Suppressor macrophage (primary cell): ENCODE measurements around the gene HMGN1.
"Not testable (repeated sequence)": the region's sequence is repeated elsewhere in the genome, so short reads cannot be mapped to it uniquely, and the experiment has no call there.

Experiments
- DNase-seq, 4 experiments: peaks; one replicate each; pipeline ENCODE4 v3.0.0-alpha.2; 2020 to 2022
- total RNA-seq, 17 experiments: gene quantifications; one replicate each; lab custom pipeline; 2026; ENCODE audit warnings: mixed read lengths in 6 of 17, inconsistent platforms in 3 of 17; lab: John Stamatoyannopoulos, UW

HMGN1 gene, protein sequence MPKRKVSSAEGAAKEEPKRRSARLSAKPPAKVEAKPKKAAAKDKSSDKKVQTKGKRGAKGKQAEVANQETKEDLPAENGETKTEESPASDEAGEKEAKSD
- 60.3 to 184 (median 110) reads per million in 17 experiments for total RNA-seq

DNA sequence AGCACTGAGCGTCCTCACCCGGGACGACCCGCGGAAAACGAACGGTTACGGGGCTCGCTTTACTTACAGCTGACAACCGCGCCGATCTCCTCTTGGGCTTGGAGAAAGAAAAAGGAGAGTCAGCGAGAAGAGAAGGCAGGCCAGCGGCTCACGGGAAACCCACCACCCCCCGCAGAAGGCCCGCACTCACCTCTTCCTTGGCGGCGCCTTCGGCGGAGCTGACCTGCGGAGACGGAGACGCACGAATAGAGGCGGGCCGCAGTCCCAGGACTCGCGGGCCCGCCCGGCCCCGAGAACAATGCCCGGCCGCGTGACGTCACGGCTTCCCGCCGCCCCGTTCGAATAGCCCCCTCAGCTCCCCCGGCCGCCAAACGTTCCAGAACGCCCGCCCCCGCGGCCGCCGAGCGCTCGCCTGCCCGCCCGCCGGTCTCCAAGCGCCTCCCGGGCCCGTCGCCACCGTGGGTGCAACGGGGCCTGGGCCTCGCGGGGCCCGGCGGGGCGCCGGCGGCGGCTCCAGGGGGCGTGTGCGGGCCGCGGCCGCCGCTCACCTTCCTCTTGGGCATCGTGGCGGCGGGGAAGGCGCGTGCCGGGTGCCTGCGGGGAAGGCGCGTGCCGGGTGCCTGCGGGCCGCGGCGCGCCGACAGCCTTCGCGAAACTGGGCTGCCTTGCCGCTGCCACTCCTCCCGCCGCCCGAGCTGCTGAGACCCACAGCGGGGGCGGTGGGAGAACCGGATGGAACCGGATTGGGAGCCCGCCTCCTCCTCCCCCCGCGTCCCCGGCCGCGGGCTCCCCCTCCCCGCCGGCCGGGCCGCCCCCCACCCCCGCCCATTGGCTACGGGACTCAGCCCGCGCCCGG, at the start of gene HMGN1:
Gene HMGN1, minus strand, starts transcription at position 734 of the 856 bp plus-strand sequence. Its CDS starts 171 bp downstream, at position 563.
- peak; percentile 88 to 94 (median 92) for DNase-seq

DNA sequence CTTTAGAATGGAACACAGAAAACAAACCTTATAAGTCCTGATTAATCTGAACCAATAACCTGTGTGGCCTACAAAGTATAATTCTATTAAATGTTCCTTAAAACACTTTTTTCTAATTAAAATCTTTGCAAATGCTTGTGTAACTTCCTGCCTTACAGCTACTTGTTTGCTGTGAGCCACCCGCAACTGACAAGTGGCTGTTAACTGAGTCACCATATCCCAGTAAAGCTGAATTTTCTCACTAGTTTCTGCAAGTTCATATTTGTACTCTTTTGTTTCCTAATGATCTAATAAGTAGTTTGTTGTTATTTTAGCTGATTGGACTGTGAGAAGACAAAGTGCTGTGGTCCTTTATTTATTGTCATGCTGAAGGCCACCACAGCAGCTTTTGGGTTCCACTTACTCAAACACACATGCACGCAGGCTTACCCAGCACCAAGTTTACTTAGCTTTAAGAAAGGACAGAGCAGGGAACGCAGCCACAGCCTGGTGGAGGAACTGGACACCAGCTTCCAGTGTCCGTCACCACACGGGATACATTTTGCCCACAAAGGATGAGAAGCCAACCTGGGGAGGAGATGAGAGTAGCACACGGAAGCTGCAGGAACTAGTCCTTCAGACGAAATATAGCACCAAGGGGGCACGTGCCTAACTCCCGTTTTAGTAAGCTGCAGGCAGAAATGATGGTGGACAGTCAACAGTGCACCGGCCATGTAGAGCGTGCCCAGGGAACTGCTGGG, 48.9 kb upstream of the HMGN1 start:
- peak; percentile 33 to 70 (median 60) for DNase-seq

DNA sequence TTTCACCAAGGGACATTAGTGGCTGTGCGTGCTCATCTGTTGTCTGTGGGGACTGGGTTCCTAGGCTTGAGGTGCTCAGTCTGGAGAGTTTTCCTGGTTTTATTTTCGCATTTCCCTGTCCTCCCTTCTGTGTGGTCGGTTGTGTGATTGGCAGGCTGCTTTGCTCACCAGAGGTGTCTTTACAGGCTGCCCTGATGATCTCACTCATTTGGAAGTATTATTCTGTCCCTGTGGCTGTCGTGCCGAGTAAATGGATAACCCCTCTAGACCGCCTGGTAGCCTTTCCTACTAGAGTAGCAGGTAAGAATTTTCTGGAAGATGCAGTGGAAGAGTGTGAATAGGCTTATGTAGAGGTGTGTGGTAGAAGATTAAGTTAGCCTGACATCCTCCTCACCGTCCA, 44.1 kb upstream of the HMGN1 start:
- no peak for DNase-seq

DNA sequence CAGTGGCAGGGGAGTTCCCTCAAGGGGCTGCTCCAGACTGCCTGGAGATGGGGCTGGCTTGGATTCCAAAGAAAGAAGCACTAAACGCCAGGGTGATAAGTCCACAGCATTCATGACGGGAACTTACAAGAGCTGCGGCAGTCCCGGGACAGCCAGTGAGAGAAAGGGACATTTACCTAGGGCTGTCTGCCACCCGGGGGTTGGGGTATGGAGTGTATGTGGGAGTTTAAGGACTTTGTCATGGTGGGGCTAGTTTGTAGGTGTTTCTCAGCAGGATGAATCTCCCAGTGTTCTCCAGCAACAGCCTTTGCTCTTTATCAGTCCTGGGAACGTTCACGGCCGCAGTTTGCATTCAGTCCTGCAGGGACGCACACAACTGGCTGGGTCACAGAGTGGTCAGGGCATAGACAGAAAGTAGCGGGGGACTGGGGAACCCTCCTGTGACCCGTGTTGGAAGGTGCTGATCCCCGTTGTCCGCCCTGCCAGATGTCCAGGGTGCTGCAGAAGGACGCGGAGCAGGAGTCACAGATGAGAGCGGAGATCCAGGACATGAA, 41.4 kb upstream of the HMGN1 start:
- DNase-seq: no peak

DNA sequence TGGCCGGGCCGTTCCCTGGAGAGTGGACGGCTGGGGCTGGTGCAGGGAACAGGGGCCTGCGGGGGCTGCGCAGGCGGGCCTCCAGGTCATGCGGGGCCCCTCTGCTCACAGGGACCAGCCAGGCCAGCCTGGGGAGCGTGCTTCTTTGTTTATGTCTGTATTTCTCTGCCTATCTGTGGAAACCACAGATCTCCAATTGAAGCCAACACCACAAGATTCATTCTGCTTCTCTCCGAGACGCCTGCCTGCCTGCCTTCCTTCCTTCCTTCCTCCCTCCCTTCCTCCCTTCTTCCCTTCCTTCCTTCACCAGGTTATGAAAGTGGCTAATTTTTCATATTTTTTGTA, 39.9 kb upstream of the HMGN1 start:
- no peak for DNase-seq

DNA sequence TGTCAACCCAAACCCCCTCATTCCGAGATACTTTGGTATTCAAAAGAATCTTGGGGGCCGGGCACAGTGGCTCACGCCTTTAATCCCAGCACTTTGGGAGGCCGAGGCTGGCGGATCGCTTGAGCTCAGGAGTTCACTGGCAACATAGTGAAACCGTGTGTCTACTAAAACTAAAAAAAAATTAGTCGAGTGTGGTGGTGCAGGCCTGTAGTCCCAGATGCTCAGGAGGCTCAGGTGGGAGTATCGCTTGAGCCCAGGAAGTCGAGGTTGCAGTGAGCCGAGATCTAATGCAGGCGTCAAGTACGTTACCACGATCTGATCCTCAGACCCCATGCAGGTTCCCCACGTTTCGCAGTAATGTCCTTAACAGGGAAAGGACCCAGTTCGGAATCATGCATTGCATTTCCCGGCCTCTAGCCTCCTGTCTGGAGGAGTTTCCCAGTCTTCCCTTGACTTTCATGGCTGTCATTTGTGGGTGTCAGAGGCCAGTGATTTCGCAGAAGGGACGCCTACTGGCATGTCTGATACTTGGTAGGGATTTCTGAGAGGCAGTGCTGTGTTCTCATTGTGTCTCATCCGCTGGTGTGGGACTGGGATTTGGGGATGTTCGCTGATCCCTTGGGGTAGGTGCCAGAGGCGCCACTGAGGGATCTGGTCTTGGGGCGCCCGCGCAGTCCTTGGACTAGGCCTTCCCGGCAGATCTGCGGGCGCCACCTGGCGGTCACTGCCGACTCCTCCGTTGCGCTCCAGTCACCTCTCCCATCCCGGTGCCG, 39.3 kb upstream of the HMGN1 start:
- DNase-seq: peak; percentile 92 to 96 (median 95)

DNA sequence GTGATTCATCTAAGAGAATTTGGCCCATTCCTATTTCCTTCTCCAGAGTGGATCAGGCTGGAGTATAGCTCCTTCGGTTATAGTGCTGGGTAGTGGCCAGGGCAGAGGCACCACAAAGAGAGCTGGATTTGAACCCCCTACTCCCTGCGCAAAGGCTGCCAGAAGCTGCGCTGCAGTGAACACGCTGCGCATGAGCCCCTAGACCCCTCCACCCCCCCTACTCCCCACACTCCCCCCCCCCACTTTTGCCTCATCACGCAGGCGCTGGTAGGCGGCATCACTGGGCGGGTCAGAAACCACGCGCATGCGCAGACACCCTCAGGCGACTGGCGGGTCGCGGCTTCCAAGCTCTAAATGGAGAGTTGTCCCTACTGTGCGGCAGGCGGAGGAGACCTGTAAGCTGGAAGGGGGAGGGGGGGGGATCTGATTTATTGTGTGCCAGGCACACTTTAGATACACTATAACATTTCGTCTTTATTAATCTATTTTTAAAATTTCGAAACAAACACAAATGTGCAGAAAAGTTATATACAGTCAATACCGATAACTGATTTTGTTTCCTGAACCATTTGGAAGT, 38.7 kb upstream of the HMGN1 start:
- DNase-seq: peak; percentile 93 to 95 (median 94)

DNA sequence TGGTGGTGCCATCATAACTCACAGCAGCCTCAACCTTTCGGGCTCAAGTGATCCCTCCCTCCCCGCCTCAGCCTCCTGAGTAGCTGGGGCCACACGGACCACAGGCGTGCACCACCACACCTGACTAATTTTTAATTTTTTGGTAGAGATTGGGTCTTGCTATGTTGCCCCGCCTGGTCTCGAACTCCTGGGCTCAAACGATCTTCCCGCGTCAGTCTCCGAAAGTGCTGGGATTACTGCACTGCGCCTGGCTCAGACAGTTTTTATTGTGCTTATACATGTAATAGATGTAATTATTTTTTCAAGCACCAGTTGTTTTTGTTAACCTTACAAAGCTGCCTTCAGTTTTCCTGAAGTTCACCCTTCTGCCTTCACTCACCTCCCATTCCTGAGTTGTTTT, 38.0 kb upstream of the HMGN1 start:
- DNase-seq: no peak

DNA sequence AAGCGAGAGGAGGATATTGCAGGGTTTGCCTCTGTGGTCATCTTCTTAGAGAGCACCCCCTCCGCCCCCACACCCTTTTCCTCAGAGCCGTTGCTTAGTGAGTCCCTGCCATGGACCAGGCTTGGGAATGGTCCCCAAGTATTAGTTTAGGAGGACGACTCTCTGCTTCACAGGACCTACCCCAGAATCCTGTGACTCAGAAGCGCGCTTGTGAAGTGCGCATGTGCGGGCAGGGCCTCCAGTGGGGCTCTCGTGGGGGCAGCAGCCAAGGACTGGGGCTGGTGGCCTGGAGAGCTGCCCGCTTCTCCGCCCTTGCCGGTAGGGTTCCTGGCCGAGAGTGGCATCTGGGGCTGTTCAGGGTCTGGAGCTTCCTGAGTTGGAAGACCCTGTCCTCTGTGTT, 37.3 kb upstream of the HMGN1 start:
- no peak for DNase-seq

DNA sequence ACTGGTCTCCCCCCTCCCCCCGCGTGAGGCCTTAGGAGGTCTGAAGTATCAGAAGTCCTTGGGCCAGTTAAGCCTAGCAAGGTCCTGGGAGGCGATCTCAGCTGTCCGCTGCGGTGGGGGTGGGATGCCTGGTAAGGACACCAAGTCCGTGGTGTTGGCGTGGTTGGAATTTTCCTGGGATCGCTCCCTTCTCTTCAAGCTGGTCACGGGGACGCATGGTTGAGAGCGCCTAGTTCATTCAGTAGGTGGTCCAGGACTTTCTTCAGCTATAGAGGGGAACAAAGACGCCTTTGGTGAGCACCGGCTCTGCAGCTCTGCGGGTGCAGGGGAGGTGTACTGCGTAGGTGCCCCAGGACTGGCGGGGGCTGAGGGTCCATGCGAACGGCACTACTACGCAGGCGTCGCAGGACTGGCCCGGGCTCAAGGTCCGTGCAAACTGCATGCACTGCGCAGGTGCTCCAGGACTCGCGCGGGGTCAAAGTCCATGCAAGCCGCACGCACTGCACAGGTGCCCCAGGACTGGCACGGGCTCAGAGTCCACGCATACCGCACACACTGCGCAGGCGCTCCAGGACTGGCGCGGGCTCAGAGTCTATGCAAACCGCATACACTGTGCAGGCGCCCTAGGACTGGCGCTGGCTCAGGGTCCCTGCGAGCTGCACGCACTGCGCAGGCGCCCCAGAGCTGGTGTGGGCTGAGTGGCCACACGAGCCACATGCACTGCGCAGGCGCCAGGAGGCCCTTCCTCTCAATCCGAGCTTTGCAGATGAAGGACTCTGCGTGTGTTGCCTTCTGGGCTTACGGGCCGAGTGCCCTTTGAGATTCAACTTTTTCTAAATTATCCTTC, 36.6 kb upstream of the HMGN1 start:
- DNase-seq: peak; percentile 74 to 88 (median 85)

DNA sequence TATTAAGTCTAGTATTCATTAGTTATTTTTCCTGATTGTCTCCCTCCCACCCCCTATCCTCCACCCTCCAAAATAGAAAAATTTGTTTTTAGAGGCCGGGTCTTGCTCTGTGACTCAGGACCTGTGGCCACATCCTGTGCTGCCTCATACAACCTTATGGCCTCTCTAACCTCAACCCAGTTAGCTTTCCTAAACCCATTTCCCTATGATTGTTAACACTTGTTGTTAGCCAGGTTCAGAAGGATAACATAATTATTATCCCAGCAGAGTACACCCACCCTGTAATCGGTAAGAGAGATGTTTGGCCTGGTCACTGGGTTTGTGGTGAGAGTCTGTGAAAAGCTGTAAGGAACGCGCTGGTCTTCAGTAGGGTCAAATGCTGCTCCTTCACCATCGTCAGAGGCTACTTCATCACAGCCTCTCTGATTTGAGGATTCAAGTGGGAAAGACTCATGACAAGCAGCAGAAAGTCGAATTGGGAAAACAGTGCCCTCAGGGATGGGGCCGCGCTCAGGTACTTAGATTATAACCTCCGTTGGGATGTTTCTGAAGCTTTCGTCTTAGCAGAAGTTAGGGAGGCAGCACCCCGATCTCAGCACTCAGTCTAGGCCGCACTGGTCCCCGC, 35.9 kb upstream of the HMGN1 start:
- no peak for DNase-seq

DNA sequence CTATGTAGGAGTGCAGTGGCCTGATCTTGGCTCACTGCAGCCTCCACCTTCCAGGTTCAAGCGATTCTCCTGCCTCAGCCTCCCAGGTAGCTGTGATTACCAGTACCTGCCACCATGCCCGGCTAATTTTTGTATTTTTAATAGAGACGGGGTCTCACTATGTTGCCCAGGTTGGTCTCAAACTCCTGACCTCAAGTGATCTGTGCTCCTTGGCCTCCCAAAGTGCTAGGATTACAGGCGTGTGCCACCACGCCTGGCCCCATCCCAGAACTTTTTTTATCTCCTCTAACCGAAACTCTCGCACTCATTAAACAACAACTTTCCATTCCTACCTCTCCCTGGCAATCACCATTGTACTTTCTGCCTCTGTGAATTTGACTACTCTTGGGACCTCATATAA, 33.2 kb upstream of the HMGN1 start:
- DNase-seq: not testable (repeated sequence)

DNA sequence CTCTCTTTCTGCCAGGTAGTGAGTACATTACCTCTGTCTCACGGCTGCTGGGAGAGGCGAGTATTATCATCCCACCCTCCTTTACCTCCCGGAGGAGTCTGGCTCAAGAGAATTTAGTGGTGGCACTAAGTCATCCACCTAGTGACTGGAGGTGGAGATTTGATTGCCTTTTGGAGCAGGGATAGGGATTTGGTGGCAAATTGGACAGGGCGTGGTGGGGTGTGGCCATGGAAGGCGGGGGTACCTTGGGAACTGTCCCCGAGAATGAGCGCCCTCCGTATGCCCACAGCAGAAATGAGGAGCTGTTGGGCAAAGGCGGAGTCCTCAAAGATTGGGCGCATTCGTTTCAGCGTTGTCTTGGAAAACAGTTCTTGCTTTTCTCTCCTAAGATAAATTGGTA, 32.1 kb upstream of the HMGN1 start:
- DNase-seq: peak in 1 of 4 experiments; percentile 10

DNA sequence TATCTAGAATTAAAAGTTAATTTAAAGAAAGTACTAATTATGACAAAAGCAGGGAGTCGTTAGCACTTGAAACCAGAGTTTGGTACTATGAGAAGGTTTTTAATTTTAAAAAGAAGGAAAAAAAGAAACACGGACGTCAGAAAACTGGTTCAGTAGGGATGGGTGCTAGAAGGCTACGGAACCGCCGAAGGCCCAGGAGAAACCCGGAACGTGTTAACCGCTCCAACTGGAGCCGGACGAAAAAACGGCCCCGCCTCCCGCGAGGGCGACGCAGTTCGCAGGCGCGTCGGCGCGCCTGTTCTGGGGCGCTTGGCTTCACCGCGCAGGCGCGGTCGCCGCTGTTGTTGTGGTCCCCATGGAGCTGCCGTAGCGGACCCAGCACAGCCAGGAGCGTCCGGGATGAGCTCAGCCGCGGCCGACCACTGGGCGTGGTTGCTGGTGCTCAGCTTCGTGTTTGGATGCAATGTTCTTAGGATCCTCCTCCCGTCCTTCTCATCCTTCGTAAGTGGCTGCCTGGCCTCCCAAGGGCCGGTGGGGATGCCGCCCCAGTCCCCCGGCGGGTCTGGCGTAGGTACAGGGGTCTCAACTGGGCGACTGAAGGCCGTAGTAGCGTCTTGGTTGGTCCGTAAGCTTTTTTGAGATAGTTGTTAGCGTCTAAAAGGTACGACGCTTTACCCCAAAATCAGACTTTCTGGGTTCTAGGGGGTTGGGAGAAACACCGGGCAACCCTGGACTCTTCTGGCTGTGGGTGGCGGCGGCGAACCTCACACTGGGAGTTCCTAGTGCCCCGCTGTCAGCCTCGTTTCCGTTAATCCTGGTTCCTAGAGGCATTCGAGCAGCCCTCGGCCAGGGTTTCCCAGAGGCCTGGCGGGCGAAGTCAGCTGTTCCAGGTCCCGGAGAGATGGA, 31.4 kb upstream of the HMGN1 start:
- DNase-seq: peak; percentile 98 to 99 (median 99)

DNA sequence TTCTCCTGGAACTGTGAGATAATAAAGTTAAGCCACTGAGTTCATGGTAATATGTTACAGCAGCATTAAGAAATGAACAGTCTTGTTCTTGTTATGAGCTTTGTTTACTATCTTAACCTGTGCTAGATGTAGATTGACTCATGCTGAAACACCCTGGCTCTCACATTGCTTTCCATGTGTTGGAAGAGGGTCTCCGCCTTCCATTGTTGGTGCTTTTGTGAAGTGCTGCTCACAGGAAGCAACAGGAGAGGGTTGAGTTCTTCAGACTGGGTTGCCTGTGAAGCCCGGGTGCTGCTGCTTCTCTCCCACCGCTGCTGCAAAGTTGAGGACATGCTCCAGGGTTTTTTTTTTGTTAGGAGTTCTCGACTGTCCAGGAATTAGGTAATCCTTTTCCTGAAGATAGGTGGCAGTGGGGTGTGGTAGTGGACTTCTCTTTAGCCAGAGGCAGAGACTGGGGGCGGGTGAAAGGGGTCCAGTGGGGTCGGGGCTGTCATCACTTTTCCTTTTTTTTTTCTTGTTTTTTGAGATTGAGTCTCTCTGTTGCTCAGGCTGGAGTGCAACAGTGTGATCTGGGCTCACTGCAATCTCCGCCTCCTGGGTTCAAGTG, 28.7 kb upstream of the HMGN1 start:
- DNase-seq: no peak

DNA sequence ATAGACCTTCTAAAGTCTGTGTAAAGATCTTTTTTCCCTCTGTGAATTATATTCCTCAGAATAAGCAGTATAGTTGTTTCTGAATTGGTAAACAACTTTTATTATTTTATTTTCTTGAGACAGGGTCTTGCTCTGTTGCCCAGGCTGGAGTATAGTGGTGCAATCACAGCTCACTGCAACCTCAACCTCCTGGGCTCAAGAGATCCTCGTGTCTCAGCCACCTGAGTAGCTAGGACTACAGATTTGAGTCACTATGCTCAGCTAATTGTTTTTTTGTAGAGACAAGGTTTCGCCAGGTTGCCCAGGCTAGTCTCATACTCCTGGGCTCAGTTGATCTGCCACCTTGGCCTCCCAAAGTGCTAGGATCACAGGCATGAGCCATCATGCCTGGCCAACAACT, 26.6 kb upstream of the HMGN1 start:
- DNase-seq: no peak

DNA sequence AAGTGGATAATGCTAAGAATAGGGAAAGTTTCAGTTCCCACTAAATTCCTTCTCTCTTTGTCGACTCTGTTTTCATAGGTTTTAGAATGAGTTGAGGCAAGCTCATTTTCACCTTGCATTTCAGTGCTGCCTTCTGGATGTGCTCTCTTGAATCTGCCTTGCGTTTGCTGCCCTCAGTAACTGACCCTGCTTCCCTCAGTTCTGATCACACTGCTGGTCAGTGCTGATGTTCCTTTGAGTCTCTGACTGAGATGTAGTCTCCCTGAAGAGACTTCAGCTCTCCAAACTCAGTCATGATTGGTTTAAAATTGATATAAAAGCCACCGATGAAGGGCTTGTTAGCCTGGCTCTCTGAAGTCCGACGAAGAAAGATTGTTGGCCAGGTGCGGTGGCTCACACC, 25.2 kb upstream of the HMGN1 start:
- no peak for DNase-seq

DNA sequence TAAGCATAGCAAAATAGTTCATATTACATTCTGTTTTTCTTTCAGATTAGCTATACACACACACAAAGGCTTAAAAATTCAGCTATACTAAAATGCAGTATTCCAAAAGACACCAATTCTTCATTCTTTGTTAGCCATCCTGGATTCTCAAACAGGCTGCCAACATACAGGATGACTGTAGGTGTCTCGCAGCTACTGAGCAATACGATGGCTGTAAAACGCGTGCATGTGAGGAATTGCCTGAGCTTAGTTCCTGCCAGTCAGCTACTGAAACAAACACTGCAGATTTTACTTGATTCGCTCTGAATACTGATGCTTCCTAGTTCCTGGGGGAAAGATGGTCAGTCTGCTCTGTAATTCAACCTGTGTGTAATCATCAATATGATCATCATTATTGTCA, 24.7 kb upstream of the HMGN1 start:
- peak; percentile 58 to 68 (median 64) for DNase-seq

DNA sequence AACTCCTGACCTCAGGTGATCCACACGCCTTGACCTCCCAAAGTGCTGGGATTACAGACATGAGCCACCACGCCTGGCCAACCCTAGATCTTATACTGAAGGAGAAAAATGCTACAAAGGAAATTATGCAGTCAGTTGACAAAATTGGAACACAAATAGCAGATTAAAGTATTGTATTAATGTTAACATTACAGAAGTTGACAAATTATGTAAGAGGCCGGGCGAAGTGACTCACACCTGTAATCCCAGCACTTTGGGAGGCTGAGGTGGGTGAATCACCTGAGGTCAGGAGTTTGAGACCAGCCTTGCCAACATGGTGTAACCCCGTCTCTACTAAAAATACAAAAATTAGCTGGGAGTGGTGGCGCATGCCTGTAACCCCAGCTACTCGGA, 21.0 kb upstream of the HMGN1 start:
- DNase-seq: not testable (repeated sequence)
